ENCODE measurements around the gene TMEM63C.
"Not testable (repeated sequence)": the region's sequence is repeated elsewhere in the genome, so short reads cannot be mapped to it uniquely, and the experiment has no call there.

TMEM63C gene

DNA sequence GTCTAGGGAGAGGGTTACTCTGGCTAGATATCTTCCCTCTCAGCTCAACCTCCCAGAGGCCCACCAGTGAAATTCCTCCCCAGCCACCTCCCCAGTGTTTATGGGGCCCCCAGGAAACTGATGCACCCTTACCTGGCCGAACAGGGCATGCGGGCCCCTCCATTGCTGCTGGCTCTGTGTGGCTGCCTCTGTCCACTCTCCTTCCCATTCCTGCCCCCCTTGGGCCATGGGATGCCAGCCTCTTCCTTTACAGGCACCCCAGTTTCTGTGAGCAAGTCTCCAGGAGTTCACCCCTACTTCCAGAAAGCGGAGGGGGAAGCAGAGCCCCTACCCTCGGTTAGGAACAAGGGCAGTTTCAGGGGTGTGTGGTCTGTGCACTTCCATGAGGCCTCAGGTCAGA lies 20.6 kb upstream of the TMEM63C start:
- TF ChIP-seq POLR2A (IDR thresholded peaks at IDR 0.05; ENCODE audit: low read depth, low read length) (no peak), TAF1 (IDR thresholded peaks at IDR 0.05; ENCODE audit: borderline replicate concordance, low read depth, low read length) (no peak), POLR2AphosphoS5 (IDR thresholded peaks at IDR 0.05; ENCODE audit: low read depth, low read length) (no peak)
- FAIRE-seq (no peak), DNase-seq (ENCODE audit: insufficient read length) (no peak)

DNA sequence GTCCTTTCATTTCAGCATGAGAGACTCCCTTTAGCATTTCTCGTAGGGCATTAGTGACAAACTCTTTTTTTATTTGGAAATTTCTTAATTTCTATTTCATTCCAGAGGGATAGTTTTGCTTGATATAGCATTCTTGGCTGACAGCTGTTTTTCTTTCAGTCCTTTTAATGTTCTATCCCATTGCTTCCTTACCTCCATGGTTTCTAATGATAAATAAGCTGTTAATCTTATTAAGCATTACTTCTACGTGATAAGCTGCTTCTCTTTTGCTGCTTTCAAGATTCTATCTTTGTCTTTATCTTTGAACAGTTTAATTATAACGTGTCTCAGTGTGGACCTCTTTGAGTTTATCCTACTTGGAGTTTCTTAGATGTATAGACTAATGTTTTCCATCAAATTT lies 11.6 kb upstream of the TMEM63C start:
- TF ChIP-seq TAF1 (IDR thresholded peaks at IDR 0.05; ENCODE audit: borderline replicate concordance, low read depth, low read length) (no peak), POLR2A (IDR thresholded peaks at IDR 0.05; ENCODE audit: low read depth, low read length) (no peak), POLR2AphosphoS5 (IDR thresholded peaks at IDR 0.05; ENCODE audit: low read depth, low read length) (no peak)
- DNase-seq (ENCODE audit: insufficient read length), result no peak
- no peak for FAIRE-seq

DNA sequence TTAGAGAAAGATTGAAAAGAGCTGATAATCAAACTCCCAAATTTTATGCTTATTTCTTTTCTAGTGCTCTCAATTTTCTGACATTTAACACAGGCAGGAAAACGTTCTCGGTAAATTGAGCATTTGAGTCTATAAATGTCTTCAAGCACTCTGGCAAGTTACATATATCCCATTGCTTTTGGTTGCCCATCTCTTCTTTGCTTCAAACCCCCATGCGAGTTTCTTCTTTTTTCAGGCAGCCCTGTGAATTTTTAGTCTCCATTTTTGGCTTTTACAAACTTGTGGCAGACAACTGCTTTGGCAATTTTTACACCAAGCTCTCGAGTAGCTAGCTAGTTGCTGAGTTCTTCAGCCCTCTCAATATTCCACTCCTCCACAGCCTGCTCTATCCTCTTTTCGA lies 8.7 kb upstream of the TMEM63C start:
- no peak for FAIRE-seq
- TF ChIP-seq TAF1 (IDR thresholded peaks at IDR 0.05; ENCODE audit: borderline replicate concordance, low read depth, low read length) (no peak), POLR2AphosphoS5 (IDR thresholded peaks at IDR 0.05; ENCODE audit: low read depth, low read length) (no peak), POLR2A (IDR thresholded peaks at IDR 0.05; ENCODE audit: low read depth, low read length) (no peak)
- no peak for DNase-seq (ENCODE audit: insufficient read length)

DNA sequence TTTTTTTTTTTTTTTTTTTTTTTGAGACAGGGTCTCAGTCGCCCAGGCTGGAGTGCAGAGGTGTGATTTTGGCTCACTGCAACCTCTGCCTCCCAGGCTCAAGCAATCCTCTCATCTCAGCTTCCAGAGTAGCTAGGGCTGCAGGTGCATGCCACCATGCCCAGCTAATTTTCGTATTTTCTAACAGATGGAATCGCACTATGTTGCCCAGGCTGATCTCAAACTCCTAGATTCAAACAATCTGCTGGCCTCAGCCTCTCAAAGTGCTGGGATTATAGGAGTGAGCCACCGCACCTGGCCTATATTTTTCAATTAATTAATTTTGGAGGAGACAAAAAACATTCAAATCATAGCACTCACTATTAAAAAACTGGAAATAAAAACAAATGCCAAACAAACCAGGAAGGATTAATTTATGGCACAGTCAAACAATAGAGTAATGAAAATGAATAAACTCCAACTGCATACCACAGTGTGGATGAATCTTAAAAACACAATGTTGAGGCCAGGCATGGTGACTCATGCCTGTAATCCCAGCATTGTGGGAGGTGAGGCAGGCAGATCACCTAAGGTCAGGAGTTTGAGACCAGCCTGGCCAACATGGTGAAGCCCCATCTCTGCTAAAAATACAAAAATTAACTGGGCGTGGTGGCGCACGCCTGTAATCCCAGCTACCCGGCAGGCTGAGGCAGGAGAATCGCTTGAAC lies 7.5 kb upstream of the TMEM63C start:
- not testable (repeated sequence) for FAIRE-seq; DNase-seq (ENCODE audit: insufficient read length)

DNA sequence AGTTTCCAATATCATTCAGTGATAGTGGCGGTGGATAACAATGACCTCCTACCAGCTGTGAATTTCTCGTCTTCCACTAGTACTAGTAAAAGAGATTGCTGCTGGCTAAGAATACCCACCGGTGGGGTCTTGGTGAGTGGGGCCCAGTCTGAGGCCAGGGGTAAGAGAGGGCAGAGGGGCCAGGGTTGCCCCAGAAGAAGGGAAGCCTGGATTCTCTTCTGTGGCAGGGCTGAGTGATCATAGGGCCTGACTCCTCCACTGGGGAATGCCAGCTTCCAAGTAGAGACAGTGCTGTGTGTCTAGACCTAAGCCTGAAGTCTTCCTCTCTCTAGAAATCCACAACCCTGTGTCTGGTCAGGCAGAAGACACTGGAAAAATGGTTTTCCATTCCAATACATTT lies 5.8 kb upstream of the TMEM63C start:
- no peak for TF ChIP-seq POLR2A (IDR thresholded peaks at IDR 0.05; ENCODE audit: low read depth, low read length)
- no peak for TF ChIP-seq POLR2AphosphoS5 (IDR thresholded peaks at IDR 0.05; ENCODE audit: low read depth, low read length)
- TF ChIP-seq TAF1 (IDR thresholded peaks at IDR 0.05; ENCODE audit: borderline replicate concordance, low read depth, low read length), result no peak
- FAIRE-seq (no peak), DNase-seq (ENCODE audit: insufficient read length) (no peak)

DNA sequence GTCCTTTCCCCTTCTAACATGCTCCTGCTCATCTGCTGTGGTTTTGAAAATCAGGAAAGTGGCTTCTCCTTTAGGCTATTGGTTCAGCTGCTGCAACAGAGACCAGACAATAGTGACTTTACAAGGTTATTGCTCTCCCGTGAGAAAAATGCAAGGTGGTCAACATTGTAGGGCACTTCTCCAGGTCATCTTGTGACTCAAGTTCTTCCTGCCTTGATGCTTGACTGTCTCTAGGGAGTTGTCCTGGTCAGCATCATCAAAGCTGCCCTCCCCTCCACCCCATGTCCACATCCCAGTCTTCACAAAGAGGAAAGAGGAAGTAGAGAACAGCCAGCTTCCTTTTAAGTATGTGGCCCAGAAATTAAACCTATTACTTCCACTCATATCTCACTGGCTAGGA lies 3.9 kb upstream of the TMEM63C start:
- FAIRE-seq (no peak), DNase-seq (ENCODE audit: insufficient read length) (no peak)
- TF ChIP-seq TAF1 (IDR thresholded peaks at IDR 0.05; ENCODE audit: borderline replicate concordance, low read depth, low read length) (no peak), POLR2AphosphoS5 (IDR thresholded peaks at IDR 0.05; ENCODE audit: low read depth, low read length) (no peak), POLR2A (IDR thresholded peaks at IDR 0.05; ENCODE audit: low read depth, low read length) (no peak)

DNA sequence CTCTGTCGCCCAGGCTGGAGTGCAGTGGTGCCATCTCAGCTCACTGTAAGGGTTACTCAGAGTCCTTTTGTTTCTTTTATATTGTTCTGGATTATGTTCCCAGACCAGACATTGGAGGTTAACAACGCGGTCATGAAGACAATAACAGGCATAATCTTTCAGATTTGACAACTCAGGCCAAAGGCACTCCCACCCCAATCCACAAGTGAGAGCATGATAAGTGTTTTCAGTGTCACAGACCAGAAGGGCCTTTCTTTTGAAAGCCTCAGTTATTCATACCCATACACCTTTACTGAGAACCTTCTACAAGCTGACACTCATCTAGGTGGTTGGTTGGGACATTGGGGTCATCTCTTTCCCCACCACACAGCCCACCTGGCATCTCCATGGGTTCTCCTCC lies 2.9 kb upstream of the TMEM63C start:
- no peak for FAIRE-seq
- TF ChIP-seq POLR2AphosphoS5 (IDR thresholded peaks at IDR 0.05; ENCODE audit: low read depth, low read length) (no peak), TAF1 (IDR thresholded peaks at IDR 0.05; ENCODE audit: borderline replicate concordance, low read depth, low read length) (no peak), POLR2A (IDR thresholded peaks at IDR 0.05; ENCODE audit: low read depth, low read length) (no peak)
- DNase-seq (ENCODE audit: insufficient read length), result no peak

DNA sequence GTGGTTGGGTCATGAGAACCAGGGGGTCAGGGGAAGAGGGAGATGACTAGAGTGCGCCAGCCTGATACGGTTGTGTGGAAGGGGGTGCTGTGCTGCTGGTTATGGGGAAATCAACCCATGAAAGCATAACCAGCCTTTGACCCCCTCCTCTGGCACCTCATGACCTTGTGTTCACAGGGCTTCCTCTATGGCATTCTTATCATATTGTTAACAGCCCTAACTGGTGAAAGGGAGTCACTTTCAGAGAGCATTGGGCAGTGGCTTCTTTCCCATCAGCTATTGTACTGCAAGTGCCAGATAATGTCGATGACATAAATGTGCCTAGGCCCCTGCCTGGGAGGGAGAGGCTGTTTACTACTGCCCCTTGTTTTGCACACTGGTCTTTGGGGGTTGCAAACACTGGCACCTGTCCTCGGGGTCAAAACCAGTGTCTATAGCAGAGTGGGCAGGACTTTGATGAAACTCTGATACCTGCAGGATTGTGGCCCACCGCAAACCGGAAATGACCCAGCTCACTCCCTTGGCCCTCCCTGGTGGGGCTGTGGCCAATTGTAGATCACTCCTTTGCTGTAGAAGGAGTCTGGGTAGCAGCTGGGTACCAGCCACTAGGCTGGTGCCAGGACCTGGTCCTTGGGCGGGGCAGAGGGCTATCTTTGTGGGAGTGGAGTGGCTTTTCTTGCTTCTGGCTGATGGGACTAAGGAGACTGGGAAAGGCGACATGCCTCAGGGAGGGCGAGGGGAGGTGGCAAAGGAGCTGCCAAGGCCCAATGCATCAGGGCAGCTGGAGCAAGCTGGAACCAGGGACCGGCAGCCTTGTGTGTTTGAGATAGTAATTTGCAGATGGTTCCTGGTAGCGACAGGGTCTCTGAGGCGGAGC lies 634 bp upstream of the TMEM63C start:
- FAIRE-seq (no peak), DNase-seq (ENCODE audit: insufficient read length) (no peak)
- TF ChIP-seq TAF1 (IDR thresholded peaks at IDR 0.05; ENCODE audit: borderline replicate concordance, low read depth, low read length) (no peak), POLR2A (IDR thresholded peaks at IDR 0.05; ENCODE audit: low read depth, low read length) (no peak), POLR2AphosphoS5 (IDR thresholded peaks at IDR 0.05; ENCODE audit: low read depth, low read length) (no peak)

DNA sequence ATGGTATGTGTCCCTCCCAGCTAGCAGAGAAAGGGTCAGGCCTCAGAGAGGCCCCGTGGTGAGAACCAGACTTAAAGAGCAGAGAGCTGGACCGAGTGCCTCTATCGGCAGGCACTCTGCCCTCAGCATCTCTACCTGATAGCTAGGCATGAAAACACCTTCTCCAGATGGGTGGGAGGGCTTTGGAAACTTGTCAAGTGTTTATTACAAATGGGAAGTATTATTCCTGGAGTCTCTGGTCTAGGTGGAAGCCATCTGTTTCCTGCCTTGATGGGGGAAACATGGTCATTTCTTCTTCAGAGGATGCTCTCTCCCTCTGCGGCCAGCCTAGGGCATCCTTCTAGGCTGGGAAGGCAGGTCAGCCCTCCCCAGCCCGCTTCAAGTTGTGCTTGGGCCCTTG lies 2.3 kb downstream of the TMEM63C start:
- DNase-seq (ENCODE audit: insufficient read length) (no peak), FAIRE-seq (no peak)
- no peak for TF ChIP-seq TAF1 (IDR thresholded peaks at IDR 0.05; ENCODE audit: borderline replicate concordance, low read depth, low read length)

DNA sequence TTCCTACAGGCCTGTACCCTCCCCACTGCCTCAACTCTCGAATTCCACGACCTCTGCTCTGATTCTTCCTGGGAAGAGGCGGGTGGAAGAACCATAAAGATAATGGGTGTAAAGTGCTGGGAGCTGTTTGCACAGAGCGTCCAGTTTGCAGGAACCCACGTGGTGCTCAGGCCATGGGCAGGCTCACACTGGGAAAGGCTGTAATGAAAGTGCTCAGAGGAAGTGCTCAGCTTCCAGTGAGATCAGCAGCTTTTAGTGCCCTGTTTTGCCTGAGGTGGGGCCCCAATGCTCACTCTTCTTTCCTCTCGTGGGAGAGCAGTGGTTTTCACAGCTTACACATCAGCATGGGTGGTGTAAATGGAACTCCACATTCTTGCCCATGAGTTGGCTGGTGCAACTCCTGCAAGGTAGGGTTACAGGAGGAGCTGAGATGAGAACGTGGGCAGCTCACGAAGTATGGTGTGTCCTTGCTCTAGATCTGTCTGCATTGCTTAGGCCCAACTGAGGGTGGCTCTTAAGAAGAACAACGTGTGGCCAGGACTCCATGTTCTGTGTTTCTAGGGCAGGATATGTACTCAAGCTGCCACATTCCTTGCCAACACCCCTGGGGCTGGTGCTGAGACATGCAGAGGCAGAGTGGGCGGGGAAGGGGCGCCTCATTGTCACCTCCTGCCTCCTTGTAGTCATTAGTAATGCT lies 2.9 kb downstream of the TMEM63C start:
- FAIRE-seq (no peak), DNase-seq (ENCODE audit: insufficient read length) (no peak)
- TF ChIP-seq TAF1 (IDR thresholded peaks at IDR 0.05; ENCODE audit: borderline replicate concordance, low read depth, low read length) (no peak), POLR2A (IDR thresholded peaks at IDR 0.05; ENCODE audit: low read depth, low read length) (no peak), POLR2AphosphoS5 (IDR thresholded peaks at IDR 0.05; ENCODE audit: low read depth, low read length) (no peak)

DNA sequence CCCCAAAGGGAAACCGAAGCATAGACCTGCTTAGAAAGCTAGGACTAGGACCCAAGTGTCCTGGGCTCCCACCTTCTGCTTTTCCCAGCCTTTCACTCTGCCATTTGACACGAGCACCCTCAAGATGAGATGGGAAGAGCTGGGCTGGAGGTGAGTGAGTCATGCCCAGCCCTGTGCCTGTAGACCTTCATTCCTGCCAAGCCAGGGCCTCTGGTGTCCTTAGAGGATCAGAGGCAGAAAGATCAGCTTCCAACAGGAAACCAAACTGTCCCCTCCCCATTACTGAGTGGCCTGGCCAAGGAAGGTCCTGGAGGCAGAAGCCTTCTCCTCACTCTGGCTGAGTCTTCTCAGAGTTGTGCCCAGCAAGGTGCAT lies 3.5 kb downstream of the TMEM63C start:
- FAIRE-seq (no peak), DNase-seq (ENCODE audit: insufficient read length) (no peak)
- TF ChIP-seq TAF1 (IDR thresholded peaks at IDR 0.05; ENCODE audit: borderline replicate concordance, low read depth, low read length) (no peak), POLR2AphosphoS5 (IDR thresholded peaks at IDR 0.05; ENCODE audit: low read depth, low read length) (no peak), POLR2A (IDR thresholded peaks at IDR 0.05; ENCODE audit: low read depth, low read length) (no peak)
